Esophagus squamous epithelium (tissue), 4 donors: ENCODE data around the gene GALNT2.

ENCODE experiments used
- CTCF ChIP-seq, 6 experiments: fragments of 450-650 bp in 4 of 6; fragments of 200-600 bp in 2 of 6; sonication (generic) in 2 of 6; IDR thresholded peaks; one replicate each; pipeline ENCODE4 v1.5.1; 2016 to 2019; ENCODE audit warnings: antibody characterized with exemption in 6 of 6, mild to moderate bottlenecking in 4 of 6, moderate library complexity in 4 of 6
- POLR2A ChIP-seq, 4 donors: fragments of 450-650 bp; IDR thresholded peaks; one replicate each; pipeline ENCODE4 v1.6.1; 2017; ENCODE audit warnings: antibody characterized with exemption in 4 of 4, mild to moderate bottlenecking in 4 of 4, moderate library complexity in 3 of 4

- TF ChIP-seq POLR2A (IDR thresholded peaks at IDR 0.05) (no peak), CTCF (IDR thresholded peaks at IDR 0.05) (no peak)
Observed at GRCh38 chr1:230109066-230109465, 42.0 kb downstream of the GALNT2 start.
